ENCODE results near the gene FAM3D. TPM values are rescaled to one million over a fixed set of nuclear protein-coding genes. Genes with fewer than 3 reads are reported as not detected.

Gene FAM3D
- total and polyA plus RNA-seq, 9 of the 15 experiments (the other 6 are each of a cell fraction or from before 2014, with no cell fraction given): not detected

DNA sequence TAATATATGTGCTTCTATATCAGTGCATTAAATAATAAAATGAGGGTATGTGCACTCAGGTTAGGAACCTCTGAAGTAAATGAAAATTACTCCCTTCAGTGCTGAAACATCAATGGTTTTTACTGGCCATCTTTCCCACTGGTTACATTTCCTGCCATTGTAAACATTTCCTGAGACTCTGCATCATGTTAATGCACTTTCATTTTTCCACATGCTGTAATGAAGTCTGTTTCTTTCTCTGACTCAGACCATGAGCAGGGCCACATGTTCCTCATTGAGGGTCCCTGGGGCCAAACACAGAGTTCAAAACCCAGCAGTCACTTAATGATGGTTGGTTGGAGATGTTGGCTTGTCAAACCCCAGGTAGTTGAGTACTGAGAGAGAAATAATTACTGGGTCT is 15.3 kb downstream of the FAM3D start:
- ChIA-PET POLR2A (no interaction called here), CTCF (ENCODE audit: low intra/inter-chr PET ratio) (no interaction called here)
- Histone ChIP-seq H3K27ac (ENCODE audit: extremely low read depth, low read depth, low read length) (no peak overlapping the region), H2AFZ (ENCODE audit: low read depth, low read length) (no peak overlapping the region), H3K4me1 (replicated peaks in 1 of 2; ENCODE audit: control insufficient read depth in 2 of 2, insufficient read depth in 2 of 2, low read length in 2 of 2) (no peaks in the 10 kb centered on the region), H3K4me3 (no peak overlapping the region), H3K79me2 (ENCODE audit: control insufficient read depth, insufficient read depth, low read length) (no peaks in the 10 kb centered on the region), H3K4me2 (ENCODE audit: insufficient read depth, low read length) (no peak overlapping the region), H3K9me3 (replicated peaks; ENCODE audit: control insufficient read depth, insufficient read depth, low read depth, low read length) (no peaks in the 10 kb centered on the region), H3K36me3 (ENCODE audit: control insufficient read depth, insufficient read depth, low read length) (no peaks in the 10 kb centered on the region), H3K9me1 (ENCODE audit: control insufficient read depth, insufficient read depth, low read length) (no peaks in the 10 kb centered on the region), H4K20me1 (replicated peaks; ENCODE audit: control insufficient read depth, insufficient read depth, low read length) (no peaks in the 10 kb centered on the region), H3K9ac (ENCODE audit: insufficient read depth in 1 of 2, low read depth in 2 of 2, low read length in 2 of 2) (no peak overlapping the region), H3K27me3 (ENCODE audit: control insufficient read depth in 2 of 2, insufficient read depth in 2 of 2, low read length in 2 of 2) (no peaks in the 10 kb centered on the region; a peak in 1 of 5 replicates)
- DNase-seq (ENCODE audit: extremely low read depth in 1 of 4, low spot score in 3 of 4): no peak
- intact Hi-C loops (cut with micrococcal nuclease) (no loop called here), in situ Hi-C loops (cut with MboI) (no loop called here)
- no peak for FAIRE-seq
- TF ChIP-seq ZNF778 (CRISPR knock-in tag; IDR thresholded peaks at IDR 0.05) (no peak), SMAD3 (CRISPR knock-in tag; conservative IDR thresholded peaks at IDR 0.05) (no peak), ZSCAN32 (CRISPR knock-in tag; IDR thresholded peaks at IDR 0.05) (no peak), PHF21A (IDR thresholded peaks at IDR 0.05; ENCODE audit: borderline replicate concordance, low read depth) (no peak), XRCC3 (IDR thresholded peaks at IDR 0.05) (no peak), RBM22 (IDR thresholded peaks at IDR 0.05; ENCODE audit: low read depth, low read length, poor library complexity, severe bottlenecking) (no peak), JUNB (CRISPR knock-in tag; conservative IDR thresholded peaks at IDR 0.05) (no peak), ZNF274 (IDR thresholded peaks at IDR 0.05; ENCODE audit: borderline replicate concordance, low read depth, low read length) (no peak)
- TF ChIP-seq, protein P1, sequence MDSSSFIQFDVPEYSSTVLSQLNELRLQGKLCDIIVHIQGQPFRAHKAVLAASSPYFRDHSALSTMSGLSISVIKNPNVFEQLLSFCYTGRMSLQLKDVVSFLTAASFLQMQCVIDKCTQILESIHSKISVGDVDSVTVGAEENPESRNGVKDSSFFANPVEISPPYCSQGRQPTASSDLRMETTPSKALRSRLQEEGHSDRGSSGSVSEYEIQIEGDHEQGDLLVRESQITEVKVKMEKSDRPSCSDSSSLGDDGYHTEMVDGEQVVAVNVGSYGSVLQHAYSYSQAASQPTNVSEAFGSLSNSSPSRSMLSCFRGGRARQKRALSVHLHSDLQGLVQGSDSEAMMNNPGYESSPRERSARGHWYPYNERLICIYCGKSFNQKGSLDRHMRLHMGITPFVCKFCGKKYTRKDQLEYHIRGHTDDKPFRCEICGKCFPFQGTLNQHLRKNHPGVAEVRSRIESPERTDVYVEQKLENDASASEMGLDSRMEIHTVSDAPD (CRISPR knock-in tag; IDR thresholded peaks at IDR 0.05): no peak
- TF ChIP-seq, protein P2, sequence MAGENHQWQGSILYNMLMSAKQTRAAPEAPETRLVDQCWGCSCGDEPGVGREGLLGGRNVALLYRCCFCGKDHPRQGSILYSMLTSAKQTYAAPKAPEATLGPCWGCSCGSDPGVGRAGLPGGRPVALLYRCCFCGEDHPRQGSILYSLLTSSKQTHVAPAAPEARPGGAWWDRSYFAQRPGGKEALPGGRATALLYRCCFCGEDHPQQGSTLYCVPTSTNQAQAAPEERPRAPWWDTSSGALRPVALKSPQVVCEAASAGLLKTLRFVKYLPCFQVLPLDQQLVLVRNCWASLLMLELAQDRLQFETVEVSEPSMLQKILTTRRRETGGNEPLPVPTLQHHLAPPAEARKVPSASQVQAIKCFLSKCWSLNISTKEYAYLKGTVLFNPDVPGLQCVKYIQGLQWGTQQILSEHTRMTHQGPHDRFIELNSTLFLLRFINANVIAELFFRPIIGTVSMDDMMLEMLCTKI (IDR thresholded peaks at IDR 0.05; ENCODE audit: partially characterized antibody): no peak
- no peak for ATAC-seq
- BruUV-seq (replicated peaks): no TSS peak

Data from K562 (cell line).